Measurements from ENCODE around the gene DLST.

- TF ChIP-seq, protein P1, sequence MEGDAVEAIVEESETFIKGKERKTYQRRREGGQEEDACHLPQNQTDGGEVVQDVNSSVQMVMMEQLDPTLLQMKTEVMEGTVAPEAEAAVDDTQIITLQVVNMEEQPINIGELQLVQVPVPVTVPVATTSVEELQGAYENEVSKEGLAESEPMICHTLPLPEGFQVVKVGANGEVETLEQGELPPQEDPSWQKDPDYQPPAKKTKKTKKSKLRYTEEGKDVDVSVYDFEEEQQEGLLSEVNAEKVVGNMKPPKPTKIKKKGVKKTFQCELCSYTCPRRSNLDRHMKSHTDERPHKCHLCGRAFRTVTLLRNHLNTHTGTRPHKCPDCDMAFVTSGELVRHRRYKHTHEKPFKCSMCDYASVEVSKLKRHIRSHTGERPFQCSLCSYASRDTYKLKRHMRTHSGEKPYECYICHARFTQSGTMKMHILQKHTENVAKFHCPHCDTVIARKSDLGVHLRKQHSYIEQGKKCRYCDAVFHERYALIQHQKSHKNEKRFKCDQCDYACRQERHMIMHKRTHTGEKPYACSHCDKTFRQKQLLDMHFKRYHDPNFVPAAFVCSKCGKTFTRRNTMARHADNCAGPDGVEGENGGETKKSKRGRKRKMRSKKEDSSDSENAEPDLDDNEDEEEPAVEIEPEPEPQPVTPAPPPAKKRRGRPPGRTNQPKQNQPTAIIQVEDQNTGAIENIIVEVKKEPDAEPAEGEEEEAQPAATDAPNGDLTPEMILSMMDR (IDR thresholded peaks at IDR 0.05 in 4 of 5, conservative IDR thresholded peaks at IDR 0.05 in 1 of 5): no peak
- peak in 1 of 2 donors; percentile 44 for TF ChIP-seq POLR2A (IDR thresholded peaks at IDR 0.05)
Measured at GRCh38 chr14:74882103-74882920, 596 bp downstream of the DLST start.

All from gastrocnemius medialis (tissue), 4 donors.